ENCODE results near the gene SYNGR3. TPM values are rescaled to one million over a fixed set of nuclear protein-coding genes. Genes with fewer than 3 reads are reported as not detected.

SYNGR3 gene
- total and polyA plus RNA-seq, 2 of the 13 experiments (the other 11 are each of a cell fraction or from before 2014, with no cell fraction given), result 0.97 to 5.7 TPM

- TF ChIP-seq MNT (IDR thresholded peaks at IDR 0.05) (no peak), ZNF713 (CRISPR knock-in tag; IDR thresholded peaks at IDR 0.05) (0 out of 2 replicates have a peak, but pooled peaks have one; percentile 55), RCOR2 (CRISPR knock-in tag; IDR thresholded peaks at IDR 0.05) (no peak), SAFB2 (CRISPR knock-in tag; IDR thresholded peaks at IDR 0.05; ENCODE audit: borderline replicate concordance, low read depth) (peak; percentile 62; the same call in 1 of the 2 replicates), MIXL1 (CRISPR knock-in tag; IDR thresholded peaks at IDR 0.05) (0 out of 2 replicates have a peak, but pooled peaks have one; percentile 57), HOXA5 (CRISPR knock-in tag; IDR thresholded peaks at IDR 0.05) (peak; percentile 79; the same call in 1 of the 2 replicates), ZNF550 (CRISPR knock-in tag; IDR thresholded peaks at IDR 0.05; ENCODE audit: borderline replicate concordance) (0 out of 2 replicates have a peak, but pooled peaks have one; percentile 43), ATF7 (IDR thresholded peaks at IDR 0.05) (no peak), ATF7 (CRISPR knock-in tag; IDR thresholded peaks at IDR 0.05) (0 out of 2 replicates have a peak, but pooled peaks have one; percentile 43), ATF7-NPFF (CRISPR knock-in tag; IDR thresholded peaks at IDR 0.05; ENCODE audit: low read depth) (peak; percentile 78), PHF8 (CRISPR knock-in tag; IDR thresholded peaks at IDR 0.05) (peak; percentile 92), SRY (CRISPR knock-in tag; IDR thresholded peaks at IDR 0.05) (peak; percentile 58; the same call in 1 of the 2 replicates), TOE1 (CRISPR knock-in tag; IDR thresholded peaks at IDR 0.05) (peak; percentile 45; the same call in 1 of the 2 replicates)
Observed at GRCh38 chr16:1959269-1960039, 30.3 kb upstream of the SYNGR3 start, which contains the start of gene NDUFB10 (continued).

All from HepG2 (cell line).